ENCODE measurements around the gene ABHD5.

The ABHD5 gene

DNA sequence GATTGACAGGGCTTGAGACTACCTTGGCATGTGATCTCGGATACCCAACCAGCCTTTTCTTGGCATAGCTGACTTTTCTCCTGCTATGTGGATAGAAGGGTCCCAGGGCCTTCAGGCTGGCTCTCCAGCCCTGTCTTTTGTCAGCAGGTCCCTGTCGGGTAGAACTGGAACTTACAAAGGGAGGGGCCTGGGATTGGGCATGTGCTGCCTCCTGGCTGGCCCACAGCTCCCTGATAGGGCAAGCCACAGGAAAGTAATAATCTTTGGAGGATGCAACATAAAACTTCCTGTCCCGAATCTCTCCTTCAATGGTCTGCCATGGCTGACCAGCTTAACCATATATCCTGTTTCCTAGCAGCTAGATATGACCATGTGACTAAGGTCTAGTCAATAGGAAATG is 89.1 kb downstream of the ABHD5 start:
- H3K9me3 ChIP-seq (ENCODE audit: control insufficient read depth, insufficient read depth, low read length): no peaks in the 10 kb centered on the region
- no peaks in the 10 kb centered on the region for H3K36me3 ChIP-seq (ENCODE audit: control insufficient read depth, low read length)
- H3F3A ChIP-seq (ENCODE audit: control insufficient read depth, insufficient read depth): no peaks in the 10 kb centered on the region
- no peaks in the 10 kb centered on the region; the same call in 1 of the 2 replicates for H3K27me3 ChIP-seq (ENCODE audit: control insufficient read depth, low read length)
- H3K27ac ChIP-seq (ENCODE audit: low read depth, low read length): no peak overlapping the region
- H3K4me2 ChIP-seq (ENCODE audit: low read length): no peak overlapping the region
- no peak overlapping the region for H3K4me3 ChIP-seq (ENCODE audit: low read length)
- no peaks in the 10 kb centered on the region for H3K4me1 ChIP-seq (ENCODE audit: control insufficient read depth, low read length)
- no peaks in the 10 kb centered on the region for H3K79me2 ChIP-seq (ENCODE audit: control insufficient read depth, low read length)
- TF ChIP-seq, protein P1, sequence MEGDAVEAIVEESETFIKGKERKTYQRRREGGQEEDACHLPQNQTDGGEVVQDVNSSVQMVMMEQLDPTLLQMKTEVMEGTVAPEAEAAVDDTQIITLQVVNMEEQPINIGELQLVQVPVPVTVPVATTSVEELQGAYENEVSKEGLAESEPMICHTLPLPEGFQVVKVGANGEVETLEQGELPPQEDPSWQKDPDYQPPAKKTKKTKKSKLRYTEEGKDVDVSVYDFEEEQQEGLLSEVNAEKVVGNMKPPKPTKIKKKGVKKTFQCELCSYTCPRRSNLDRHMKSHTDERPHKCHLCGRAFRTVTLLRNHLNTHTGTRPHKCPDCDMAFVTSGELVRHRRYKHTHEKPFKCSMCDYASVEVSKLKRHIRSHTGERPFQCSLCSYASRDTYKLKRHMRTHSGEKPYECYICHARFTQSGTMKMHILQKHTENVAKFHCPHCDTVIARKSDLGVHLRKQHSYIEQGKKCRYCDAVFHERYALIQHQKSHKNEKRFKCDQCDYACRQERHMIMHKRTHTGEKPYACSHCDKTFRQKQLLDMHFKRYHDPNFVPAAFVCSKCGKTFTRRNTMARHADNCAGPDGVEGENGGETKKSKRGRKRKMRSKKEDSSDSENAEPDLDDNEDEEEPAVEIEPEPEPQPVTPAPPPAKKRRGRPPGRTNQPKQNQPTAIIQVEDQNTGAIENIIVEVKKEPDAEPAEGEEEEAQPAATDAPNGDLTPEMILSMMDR (IDR thresholded peaks at IDR 0.05; ENCODE audit: low read depth, low read length, poor library complexity, severe bottlenecking): no peak
- TF ChIP-seq EZH2phosphoT487 (IDR thresholded peaks at IDR 0.05; ENCODE audit: borderline replicate concordance, low read length): no peak
- no peaks in the 10 kb centered on the region for H3K9me2 ChIP-seq (replicated peaks; ENCODE audit: control insufficient read depth, low read length)
- no peaks in the 10 kb centered on the region for H4K20me1 ChIP-seq (ENCODE audit: control insufficient read depth, insufficient read depth, low read depth, low read length)

DNA sequence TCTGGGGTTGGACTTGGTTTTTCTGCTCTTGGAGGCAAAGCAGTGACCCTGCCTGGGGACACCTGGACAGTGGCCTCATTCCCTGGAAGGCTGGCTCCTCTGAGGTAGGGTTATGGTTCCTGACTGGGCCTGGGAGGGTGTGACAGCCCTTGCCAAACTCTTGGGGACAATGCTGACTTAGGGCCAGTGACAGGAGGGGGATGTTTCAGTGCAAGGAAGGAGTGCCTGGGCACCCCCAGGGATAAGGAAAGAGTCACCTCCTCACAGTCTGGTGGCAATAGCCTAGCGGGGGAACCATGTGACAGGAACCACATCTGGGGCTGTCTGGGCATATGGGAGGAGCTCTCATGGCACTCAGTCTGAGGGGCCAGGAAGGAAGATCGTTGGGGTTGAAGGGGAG is 91.8 kb downstream of the ABHD5 start:
- TF ChIP-seq EZH2phosphoT487 (IDR thresholded peaks at IDR 0.05; ENCODE audit: borderline replicate concordance, low read length): no peak
- TF ChIP-seq, protein P1 (IDR thresholded peaks at IDR 0.05; ENCODE audit: low read depth, low read length, poor library complexity, severe bottlenecking): no peak
- no peaks in the 10 kb centered on the region for H3K36me3 ChIP-seq (ENCODE audit: control insufficient read depth, low read length)
- no peaks in the 10 kb centered on the region for H3K9me3 ChIP-seq (ENCODE audit: control insufficient read depth, insufficient read depth, low read length)
- H4K20me1 ChIP-seq (ENCODE audit: control insufficient read depth, insufficient read depth, low read depth, low read length): no peaks in the 10 kb centered on the region
- H3K27ac ChIP-seq (ENCODE audit: low read depth, low read length): no peak overlapping the region
- no peak overlapping the region for H3K4me2 ChIP-seq (ENCODE audit: low read length)
- H3K79me2 ChIP-seq (ENCODE audit: control insufficient read depth, low read length): no peaks in the 10 kb centered on the region
- H3K27me3 ChIP-seq (ENCODE audit: control insufficient read depth, low read length): peaks cover 4% of the 10 kb centered on the region; the same call in 1 of the 2 replicates
- no peaks in the 10 kb centered on the region for H3K9me2 ChIP-seq (replicated peaks; ENCODE audit: control insufficient read depth, low read length)
- H3K4me1 ChIP-seq (ENCODE audit: control insufficient read depth, low read length): no peaks in the 10 kb centered on the region
- no peak overlapping the region for H3K4me3 ChIP-seq (ENCODE audit: low read length)
- H3F3A ChIP-seq (ENCODE audit: control insufficient read depth, insufficient read depth): no peaks in the 10 kb centered on the region
